ENCODE data around the gene OLFML1. TPM values are rescaled to one million over a fixed set of nuclear protein-coding genes. Genes with fewer than 3 reads are reported as not detected.

Gene OLFML1
- polyA plus RNA-seq, 3 donors from 2014 or later = 0.13 to 0.18 TPM; not detected in 1

- Mint-ChIP-seq H3K4me3 (no peak overlapping the region), H3K27ac (no peak overlapping the region), H3K9me3 (no peaks in the 10 kb centered on the region), H3K27me3 (ENCODE audit: low read depth in 3 of 3) (peaks cover 0 to 4% (median 2%) of the 10 kb centered on the region in 3 donors), H3K4me1 (no peaks in the 10 kb centered on the region), H3K36me3 (peaks cover 0 to 8% (median 0%) of the 10 kb centered on the region in 3 donors)
- no peak for DNase-seq
Observed at GRCh38 chr11:7451520-7451919, 33.8 kb upstream of the OLFML1 start.

GRCh38 chr11:7451952-7452494 lies 33.3 kb upstream of the OLFML1 start:
- no peak overlapping the region for H3K4me3 Mint-ChIP-seq

DNA sequence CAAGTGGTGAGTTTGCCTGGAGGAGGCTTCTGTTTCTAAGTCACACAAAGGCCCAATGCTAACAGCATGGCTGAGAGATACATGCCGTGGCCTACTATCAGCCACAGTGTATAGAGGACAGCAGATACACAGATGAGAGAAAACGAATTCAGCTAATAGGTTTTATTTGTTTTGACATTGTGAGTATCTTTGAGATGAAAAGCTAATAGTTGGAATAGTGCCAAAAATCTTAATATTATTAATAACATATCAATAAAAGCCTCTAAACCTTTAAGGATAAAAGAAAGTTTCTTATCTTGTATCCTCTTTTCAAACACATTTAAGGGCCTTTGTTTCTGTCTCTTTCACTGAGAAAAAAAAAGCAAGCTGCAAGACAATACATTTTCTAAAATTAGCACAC lies 30.5 kb upstream of the OLFML1 start:
- no peaks in the 10 kb centered on the region for H3K4me1 Mint-ChIP-seq
- no peaks in the 10 kb centered on the region for H3K9me3 Mint-ChIP-seq
- DNase-seq = no peak
- no peak overlapping the region for H3K4me3 Mint-ChIP-seq
- peaks cover 0 to 15% (median 0%) of the 10 kb centered on the region in 3 donors for H3K36me3 Mint-ChIP-seq
- H3K27ac Mint-ChIP-seq = no peak overlapping the region
- peaks cover 0 to 2% (median 2%) of the 10 kb centered on the region in 3 donors for H3K27me3 Mint-ChIP-seq (ENCODE audit: low read depth in 3 of 3)

More at GRCh38 chr11:7451952-7452494, 33.3 kb upstream of the OLFML1 start:
- no peak for DNase-seq
- Mint-ChIP-seq H3K36me3 (peaks cover 0 to 13% (median 0%) of the 10 kb centered on the region in 3 donors), H3K9me3 (no peaks in the 10 kb centered on the region), H3K27ac (no peak overlapping the region), H3K27me3 (ENCODE audit: low read depth in 3 of 3) (peaks cover 0 to 4% (median 2%) of the 10 kb centered on the region in 3 donors), H3K4me1 (no peaks in the 10 kb centered on the region)

DNA sequence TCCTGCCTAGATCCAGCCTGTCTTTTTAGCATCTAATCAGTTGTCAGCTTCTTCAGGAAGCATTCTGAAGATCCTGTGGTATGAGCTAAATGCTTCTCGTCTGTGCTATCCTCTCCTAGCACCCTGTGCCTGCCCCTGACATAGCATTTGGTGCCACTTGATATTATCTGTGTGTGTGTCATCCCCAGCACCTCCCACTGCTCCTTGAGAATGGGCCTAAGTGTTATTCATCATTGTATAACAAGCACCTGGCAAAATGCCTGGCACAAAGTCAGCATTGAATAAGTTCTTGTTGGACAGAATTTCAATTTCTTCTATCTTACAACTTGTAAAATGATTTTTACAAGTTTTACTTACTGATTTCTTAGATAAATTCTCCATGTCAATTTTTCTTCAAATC lies 28.1 kb upstream of the OLFML1 start:
- Mint-ChIP-seq H3K4me3 (no peak overlapping the region), H3K27me3 (ENCODE audit: low read depth in 3 of 3) (peaks cover 0 to 2% (median 1%) of the 10 kb centered on the region in 3 donors), H3K36me3 (peaks cover 0 to 13% (median 0%) of the 10 kb centered on the region in 3 donors), H3K4me1 (no peaks in the 10 kb centered on the region), H3K27ac (no peak overlapping the region), H3K9me3 (no peaks in the 10 kb centered on the region)
- no peak for DNase-seq

DNA sequence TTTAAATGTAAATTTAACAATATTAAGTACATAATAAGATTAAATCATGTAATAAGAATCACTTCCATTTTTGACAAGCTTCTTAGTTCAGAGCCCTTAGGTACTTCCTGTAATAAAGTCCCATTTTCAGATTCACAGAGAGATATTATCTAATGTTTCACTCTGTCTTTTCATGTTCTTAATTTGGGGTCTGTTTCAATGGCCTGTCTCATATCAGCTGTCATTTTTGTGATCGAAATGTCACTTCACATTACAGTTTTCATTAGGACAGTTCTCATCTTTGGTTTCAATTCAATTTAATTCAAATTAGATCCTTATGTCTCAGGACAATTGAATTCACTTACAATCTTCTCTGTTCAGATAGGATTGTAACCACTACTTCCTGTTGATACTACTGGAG lies 22.6 kb upstream of the OLFML1 start:
- no peak for DNase-seq
- Mint-ChIP-seq H3K9me3 (no peaks in the 10 kb centered on the region), H3K27me3 (ENCODE audit: low read depth in 3 of 3) (peaks cover 0 to 2% (median 1%) of the 10 kb centered on the region in 3 donors), H3K27ac (no peak overlapping the region), H3K4me1 (peaks cover 0 to 1% of the 10 kb centered on the region in 2 donors), H3K36me3 (peaks cover 0 to 11% (median 3%) of the 10 kb centered on the region in 3 donors), H3K4me3 (no peak overlapping the region)

- Mint-ChIP-seq H3K27me3 (ENCODE audit: low read depth in 3 of 3) (peaks cover 0 to 6% (median 1%) of the 10 kb centered on the region in 3 donors), H3K9me3 (no peaks in the 10 kb centered on the region), H3K27ac (no peak overlapping the region), H3K36me3 (peaks cover 0 to 17% (median 3%) of the 10 kb centered on the region in 3 donors), H3K4me1 (peaks cover 0 to 1% of the 10 kb centered on the region in 2 donors), H3K4me3 (no peak overlapping the region)
- DNase-seq = no peak
Observed at GRCh38 chr11:7467652-7468051, 17.7 kb upstream of the OLFML1 start.

- H3K27me3 Mint-ChIP-seq (ENCODE audit: low read depth in 3 of 3) = peaks cover 0 to 6% (median 1%) of the 10 kb centered on the region in 3 donors
- H3K9me3 Mint-ChIP-seq = no peaks in the 10 kb centered on the region
- DNase-seq = no peak
- no peak overlapping the region for H3K4me3 Mint-ChIP-seq
- H3K36me3 Mint-ChIP-seq = peaks cover 0 to 17% (median 3%) of the 10 kb centered on the region in 3 donors
- H3K4me1 Mint-ChIP-seq = no peaks in the 10 kb centered on the region
- H3K27ac Mint-ChIP-seq = no peak overlapping the region
Observed at GRCh38 chr11:7469351-7469865, 15.9 kb upstream of the OLFML1 start.

DNA sequence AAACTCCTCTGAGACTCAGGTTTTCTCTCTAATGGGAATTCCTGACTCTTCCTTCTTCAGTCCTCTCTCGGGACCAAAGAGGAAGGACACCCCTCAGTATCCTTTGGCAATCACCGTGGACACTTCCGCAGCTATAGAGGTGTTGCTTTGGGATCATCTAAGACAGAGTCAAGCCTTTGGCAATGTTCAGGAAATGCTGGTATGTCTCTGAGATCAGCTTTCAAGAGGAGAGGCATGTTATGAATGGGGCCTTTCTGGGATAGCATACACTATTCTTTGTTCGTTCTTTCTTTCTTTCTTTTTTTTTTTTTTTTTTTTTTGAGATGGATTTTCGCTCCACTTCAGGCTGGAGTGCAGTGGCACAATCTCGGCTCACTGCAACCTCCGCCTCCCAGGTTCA lies 14.2 kb upstream of the OLFML1 start:
- Mint-ChIP-seq H3K27ac (no peak overlapping the region), H3K9me3 (no peaks in the 10 kb centered on the region), H3K36me3 (peaks cover 0 to 14% (median 0%) of the 10 kb centered on the region in 3 donors), H3K4me1 (no peaks in the 10 kb centered on the region), H3K4me3 (no peak overlapping the region), H3K27me3 (ENCODE audit: low read depth in 3 of 3) (peaks cover under 1 to 4% (median 1%) of the 10 kb centered on the region in 3 donors)
- DNase-seq = no peak

DNA sequence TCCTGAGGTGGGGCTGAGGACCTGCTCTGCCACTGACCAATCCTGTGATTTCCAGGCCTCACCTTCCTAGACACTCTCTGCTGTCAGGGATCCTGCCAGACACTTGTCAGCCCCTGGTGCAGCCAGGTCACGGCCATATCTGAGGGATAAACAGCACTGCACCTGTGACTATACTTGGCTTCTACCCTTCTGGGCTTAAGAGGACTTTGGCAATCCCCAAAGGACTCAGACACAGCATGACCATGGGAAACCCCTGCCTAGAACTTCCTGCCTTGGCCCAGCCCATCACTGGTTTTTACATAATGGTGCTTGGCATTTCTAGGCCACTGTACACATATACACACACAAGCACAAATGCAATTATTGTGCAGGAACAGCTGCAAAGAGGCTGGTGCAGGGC lies 11.6 kb upstream of the OLFML1 start:
- no peak for DNase-seq
- no peaks in the 10 kb centered on the region for H3K4me1 Mint-ChIP-seq
- H3K27ac Mint-ChIP-seq = no peak overlapping the region
- peaks cover 0 to 4% (median 1%) of the 10 kb centered on the region in 3 donors for H3K27me3 Mint-ChIP-seq (ENCODE audit: low read depth in 3 of 3)
- H3K4me3 Mint-ChIP-seq = no peak overlapping the region
- peaks cover 0 to 2% (median 0%) of the 10 kb centered on the region in 6 donors for H3K9me3 Mint-ChIP-seq
- H3K36me3 Mint-ChIP-seq = peaks cover 0 to 8% (median 0%) of the 10 kb centered on the region in 3 donors

- Mint-ChIP-seq H3K27me3 (ENCODE audit: low read depth in 3 of 3) (peaks cover 0 to 1% (median 0%) of the 10 kb centered on the region in 3 donors), H3K4me1 (no peaks in the 10 kb centered on the region), H3K9me3 (peaks cover 0 to 2% (median 0%) of the 10 kb centered on the region in 6 donors), H3K36me3 (no peaks in the 10 kb centered on the region), H3K4me3 (no peak overlapping the region), H3K27ac (no peak overlapping the region)
- no peak for DNase-seq
Observed at GRCh38 chr11:7480113-7480512, 5.2 kb upstream of the OLFML1 start.

DNA sequence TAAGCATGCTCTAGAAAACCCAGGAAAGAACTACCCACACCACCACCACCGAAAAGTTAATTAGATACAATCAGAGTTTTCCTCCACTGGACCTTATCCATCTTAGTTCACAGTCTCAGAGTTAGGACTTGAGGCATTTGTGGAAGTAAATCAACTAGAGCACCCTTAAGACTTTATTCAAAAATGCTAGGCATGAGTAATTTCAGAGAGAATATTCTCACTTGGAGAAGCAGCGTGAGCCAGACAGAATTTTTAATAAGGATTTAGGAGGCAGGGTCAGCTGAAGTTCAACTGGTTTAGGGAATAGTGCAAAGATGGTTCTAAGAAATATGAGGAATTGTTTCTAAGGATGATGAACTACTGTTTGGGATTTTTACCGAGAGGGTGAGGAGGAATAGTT lies 1.2 kb upstream of the OLFML1 start:
- Mint-ChIP-seq H3K27me3 (ENCODE audit: low read depth in 3 of 3) (no peaks in the 10 kb centered on the region), H3K4me1 (no peaks in the 10 kb centered on the region), H3K36me3 (peaks cover 0 to 5% (median 3%) of the 10 kb centered on the region in 3 donors), H3K9me3 (no peaks in the 10 kb centered on the region), H3K27ac (no peak overlapping the region), H3K4me3 (no peak overlapping the region)
- no peak for DNase-seq

DNA sequence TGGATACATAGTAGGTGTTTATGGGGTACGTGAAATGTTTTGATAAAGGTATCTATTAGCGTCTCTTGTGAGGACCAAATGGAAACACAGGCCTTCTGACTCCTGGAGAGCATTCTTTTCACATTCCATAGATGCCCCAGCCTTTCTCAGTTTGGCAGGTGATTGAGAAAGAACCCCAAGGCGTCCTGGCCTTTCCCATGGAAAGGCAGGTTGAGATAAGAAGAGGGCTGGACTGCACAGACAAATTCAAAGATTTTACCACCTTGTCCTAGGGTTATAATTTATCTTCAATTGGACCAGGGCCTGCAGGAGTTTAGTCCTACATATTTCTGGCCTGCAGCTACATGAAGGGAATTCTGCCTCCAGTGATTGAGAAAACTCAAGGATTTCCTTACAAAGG lies 661 bp upstream of the OLFML1 start:
- H3K36me3 Mint-ChIP-seq = peaks cover 0 to 5% (median 3%) of the 10 kb centered on the region in 3 donors
- no peak for DNase-seq
- H3K9me3 Mint-ChIP-seq = no peaks in the 10 kb centered on the region
- H3K27me3 Mint-ChIP-seq (ENCODE audit: low read depth in 3 of 3) = no peaks in the 10 kb centered on the region
- no peak overlapping the region for H3K27ac Mint-ChIP-seq
- no peaks in the 10 kb centered on the region for H3K4me1 Mint-ChIP-seq
- no peak overlapping the region for H3K4me3 Mint-ChIP-seq

DNA sequence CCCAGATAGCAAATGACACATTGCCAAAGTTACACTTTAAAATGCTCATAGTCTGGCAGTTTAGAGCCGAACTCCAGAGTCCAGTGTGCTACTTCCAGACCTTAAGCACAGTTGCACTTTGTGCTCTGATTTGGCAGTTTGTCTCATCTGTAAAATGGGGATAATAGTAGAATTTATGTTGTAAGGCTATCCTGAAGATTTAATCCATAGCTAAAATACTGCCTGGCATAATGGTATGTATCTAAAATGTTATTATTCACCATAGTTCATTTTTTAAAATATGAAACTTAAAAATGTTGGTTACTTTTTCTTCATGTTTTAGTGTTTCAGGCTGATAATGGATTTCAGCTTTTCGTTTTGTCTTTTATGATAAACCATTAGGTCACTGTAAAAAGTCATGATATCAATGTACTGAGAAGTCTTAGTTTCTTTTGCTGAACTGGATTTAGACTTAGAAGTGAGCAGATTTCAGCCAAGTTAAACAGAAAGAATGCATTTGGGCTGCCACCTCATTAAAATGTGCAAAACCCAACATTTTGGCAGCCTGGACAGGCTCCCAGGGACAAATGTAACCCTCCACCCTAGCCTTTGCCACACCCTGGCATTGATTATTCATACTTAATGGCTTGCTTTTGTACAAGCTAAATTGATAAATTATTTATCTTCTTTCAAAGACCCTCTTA lies 933 bp downstream of the OLFML1 start:
- DNase-seq = no peak
- Mint-ChIP-seq H3K36me3 (peaks cover 0 to 5% (median 3%) of the 10 kb centered on the region in 3 donors), H3K9me3 (no peaks in the 10 kb centered on the region), H3K4me3 (no peak overlapping the region), H3K27ac (no peak overlapping the region), H3K27me3 (ENCODE audit: low read depth in 3 of 3) (no peaks in the 10 kb centered on the region), H3K4me1 (no peaks in the 10 kb centered on the region)

DNA sequence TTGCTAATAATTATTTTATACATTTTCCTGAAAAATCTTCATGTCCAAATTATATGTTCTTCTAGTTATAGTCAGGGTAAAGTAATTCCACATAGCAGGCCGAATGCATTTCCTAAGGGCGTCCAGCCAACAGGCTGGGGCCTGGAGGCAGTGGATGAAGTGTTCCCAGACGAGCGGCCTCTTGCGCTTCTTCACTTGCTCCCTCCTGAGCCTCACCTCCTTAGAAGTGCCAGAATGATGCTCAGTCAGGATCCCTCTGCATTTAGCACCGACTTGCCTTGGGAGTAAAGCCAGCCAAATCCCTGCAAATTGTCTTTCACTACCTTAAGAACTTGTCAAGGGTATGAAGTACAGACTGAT lies 1.5 kb downstream of the OLFML1 start:
- H3K4me3 Mint-ChIP-seq = no peak overlapping the region
- H3K27ac Mint-ChIP-seq = no peak overlapping the region
- H3K4me1 Mint-ChIP-seq = no peaks in the 10 kb centered on the region
- H3K27me3 Mint-ChIP-seq (ENCODE audit: low read depth in 3 of 3) = no peaks in the 10 kb centered on the region
- H3K36me3 Mint-ChIP-seq = peaks cover 0 to 5% (median 3%) of the 10 kb centered on the region in 3 donors
- DNase-seq = no peak
- no peaks in the 10 kb centered on the region for H3K9me3 Mint-ChIP-seq
